ENCODE data around the gene ATP2C1. TPM values are rescaled to one million over a fixed set of nuclear protein-coding genes. Genes with fewer than 3 reads are reported as not detected.

Gene ATP2C1
- total and polyA plus RNA-seq, 2 experiments from 2014 or later: 31.5 to 99.4 TPM

DNA sequence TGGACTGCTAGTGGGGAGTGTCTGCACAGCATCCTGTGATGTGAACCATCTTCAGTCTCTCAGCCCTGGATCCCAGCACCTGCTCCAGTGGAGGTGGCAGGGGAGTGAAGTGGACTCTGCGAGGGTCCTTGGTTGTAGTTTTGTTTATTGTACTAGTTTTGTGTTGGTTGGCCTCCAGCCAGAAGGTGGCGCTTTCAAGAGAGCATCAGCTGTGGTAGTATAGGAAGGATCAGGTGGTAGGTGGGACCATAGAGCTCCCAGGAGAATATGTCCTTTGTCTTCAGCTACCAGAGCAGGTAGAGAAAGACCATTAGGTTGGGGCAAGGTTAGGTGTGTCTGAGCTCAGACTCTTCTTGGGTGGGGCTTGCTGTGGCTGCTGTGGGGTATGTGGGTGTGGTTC, 153.7 kb downstream of the ATP2C1 start:
- Histone ChIP-seq H3K4me2 (no peak overlapping the region), H2AFZ (no peak overlapping the region), H3K9me2 (replicated peaks; ENCODE audit: insufficient read depth) (no peaks in the 10 kb centered on the region), H3K27me3 (no peaks in the 10 kb centered on the region), H3K4me1 (ENCODE audit: insufficient read depth) (no peaks in the 10 kb centered on the region), H3K79me2 (no peaks in the 10 kb centered on the region), H4K20me1 (ENCODE audit: insufficient read depth, poor library complexity, severe bottlenecking) (no peaks in the 10 kb centered on the region), H3K4me3 (no peak overlapping the region), H3K9me3 (ENCODE audit: low read depth) (no peaks in the 10 kb centered on the region), H3K27ac (no peak overlapping the region), H3K36me3 (replicated peaks; ENCODE audit: insufficient read depth, low read depth) (no peaks in the 10 kb centered on the region)
- TF ChIP-seq EZH2phosphoT487 (IDR thresholded peaks at IDR 0.05; ENCODE audit: low read depth, severe bottlenecking, unreplicated experiment) (no peak), EZH2 (IDR thresholded peaks at IDR 0.05; ENCODE audit: borderline replicate concordance) (no peak)
- no peak for DNase-seq (ENCODE audit: low spot score)
- 97% methylated on average over 2 of the region's 2 CpGs for WGBS (ENCODE audit: low lambda C conversion rate, missing lambda C conversion rate)

GRCh38 chr3:131048030-131048429, 154.1 kb downstream of the ATP2C1 start:
- Histone ChIP-seq H3K79me2 (no peaks in the 10 kb centered on the region), H3K9me3 (ENCODE audit: low read depth) (no peaks in the 10 kb centered on the region), H3K27ac (no peak overlapping the region), H3K4me3 (no peak overlapping the region), H2AFZ (no peak overlapping the region), H3K4me2 (no peak overlapping the region), H3K36me3 (replicated peaks; ENCODE audit: insufficient read depth, low read depth) (no peaks in the 10 kb centered on the region), H4K20me1 (ENCODE audit: insufficient read depth, poor library complexity, severe bottlenecking) (no peaks in the 10 kb centered on the region), H3K27me3 (no peaks in the 10 kb centered on the region), H3K9me2 (replicated peaks; ENCODE audit: insufficient read depth) (no peaks in the 10 kb centered on the region), H3K4me1 (ENCODE audit: insufficient read depth) (no peaks in the 10 kb centered on the region)
- 65% methylated on average over 7 of the region's 7 CpGs for WGBS (ENCODE audit: low lambda C conversion rate, missing lambda C conversion rate)
- DNase-seq (ENCODE audit: low spot score): no peak
- TF ChIP-seq CTCF (IDR thresholded peaks at IDR 0.05; ENCODE audit: poor library complexity) (no peak), EZH2phosphoT487 (IDR thresholded peaks at IDR 0.05; ENCODE audit: low read depth, severe bottlenecking, unreplicated experiment) (no peak), EZH2 (IDR thresholded peaks at IDR 0.05; ENCODE audit: borderline replicate concordance) (no peak)

GRCh38 chr3:131050001-131050400, 156.1 kb downstream of the ATP2C1 start:
- WGBS (ENCODE audit: low lambda C conversion rate, missing lambda C conversion rate): 80% methylated on average over 3 of the region's 3 CpGs
- H3K9me3 ChIP-seq (ENCODE audit: low read depth): no peaks in the 10 kb centered on the region
- no peaks in the 10 kb centered on the region for H3K9me2 ChIP-seq (replicated peaks; ENCODE audit: insufficient read depth)
- no peaks in the 10 kb centered on the region for H4K20me1 ChIP-seq (ENCODE audit: insufficient read depth, poor library complexity, severe bottlenecking)
- H3K36me3 ChIP-seq (replicated peaks; ENCODE audit: insufficient read depth, low read depth): no peaks in the 10 kb centered on the region
- H3K4me3 ChIP-seq: no peak overlapping the region
- H3K79me2 ChIP-seq: no peaks in the 10 kb centered on the region
- no peak overlapping the region for H3K4me2 ChIP-seq
- no peaks in the 10 kb centered on the region for H3K27me3 ChIP-seq
- no peaks in the 10 kb centered on the region for H3K4me1 ChIP-seq (ENCODE audit: insufficient read depth)
- no peak overlapping the region for H2AFZ ChIP-seq
- no peak overlapping the region for H3K27ac ChIP-seq
- no peak for TF ChIP-seq EZH2phosphoT487 (IDR thresholded peaks at IDR 0.05; ENCODE audit: low read depth, severe bottlenecking, unreplicated experiment)
- DNase-seq (ENCODE audit: low spot score): no peak

DNA sequence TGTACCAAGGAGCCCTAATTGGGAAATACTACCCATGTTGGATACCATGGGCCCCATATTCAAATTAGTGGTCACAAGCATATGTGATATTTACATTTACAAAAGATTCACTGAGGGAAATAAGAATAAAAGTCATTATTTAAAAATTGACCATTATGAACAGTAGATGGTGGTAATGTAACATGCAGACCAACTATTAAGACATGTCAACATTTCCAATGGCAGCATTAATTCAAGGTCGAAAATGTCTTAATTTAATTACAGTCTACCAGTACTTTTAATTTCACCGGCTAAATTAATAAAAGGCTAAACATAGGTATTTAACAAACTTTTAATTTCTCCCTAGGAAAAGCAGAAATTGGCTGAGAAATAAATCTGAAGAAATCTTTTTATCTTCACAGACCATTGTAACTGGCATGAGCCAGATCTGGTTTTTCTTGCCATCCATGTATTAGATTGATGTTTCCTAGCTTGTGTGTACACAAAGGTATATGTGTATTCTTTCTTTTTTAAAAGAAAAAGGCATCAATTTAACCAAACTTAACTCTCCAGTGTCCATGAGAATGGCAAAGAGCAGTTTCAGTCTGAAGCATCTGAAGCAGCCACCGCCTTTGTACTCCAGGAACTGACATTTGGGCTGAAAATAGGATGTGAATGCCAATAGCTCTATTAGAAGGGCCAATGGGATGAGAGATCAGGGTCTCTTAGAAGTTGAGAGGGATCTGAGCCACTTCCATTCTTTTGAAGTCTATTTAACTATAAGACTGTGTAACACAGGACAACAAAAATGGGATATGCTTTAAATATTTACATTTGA, 159.4 kb downstream of the ATP2C1 start:
- Histone ChIP-seq H3K27me3 (no peaks in the 10 kb centered on the region), H3K79me2 (no peaks in the 10 kb centered on the region)

More for the DNA sequence above, 159.4 kb downstream of the ATP2C1 start:
- TF ChIP-seq EZH2phosphoT487 (IDR thresholded peaks at IDR 0.05; ENCODE audit: low read depth, severe bottlenecking, unreplicated experiment): no peak
- TF ChIP-seq CTCF (IDR thresholded peaks at IDR 0.05; ENCODE audit: poor library complexity): peak; percentile 33
- no peak for TF ChIP-seq EZH2 (IDR thresholded peaks at IDR 0.05; ENCODE audit: borderline replicate concordance)
- no peak for DNase-seq (ENCODE audit: low spot score)
- H3K9me3 ChIP-seq (ENCODE audit: low read depth): no peaks in the 10 kb centered on the region
- H2AFZ ChIP-seq: no peak overlapping the region
- H3K4me1 ChIP-seq (ENCODE audit: insufficient read depth): no peaks in the 10 kb centered on the region
- 94% methylated on average over 3 of the region's 3 CpGs for WGBS (ENCODE audit: low lambda C conversion rate, missing lambda C conversion rate)
- H3K4me3 ChIP-seq: no peak overlapping the region
- H3K4me2 ChIP-seq: no peak overlapping the region
- no peaks in the 10 kb centered on the region for H4K20me1 ChIP-seq (ENCODE audit: insufficient read depth, poor library complexity, severe bottlenecking)
- H3K27ac ChIP-seq: no peak overlapping the region
- no peaks in the 10 kb centered on the region for H3K9me2 ChIP-seq (replicated peaks; ENCODE audit: insufficient read depth)
- H3K36me3 ChIP-seq (replicated peaks; ENCODE audit: insufficient read depth, low read depth): no peaks in the 10 kb centered on the region

Small RNA genes within 50 kb of the gene (small RNA-seq; reads per million reads assigned to genes)
- not detected for gene RF00019

Other genes with a start within 250 kb of the ATP2C1 start
- gene PIK3R4, start 147.3 kb upstream of the ATP2C1 start, total RNA-seq: 33.3 and 34.9 TPM in 2 replicates
- 17.0 and 17.1 TPM in 2 replicates for gene PIK3R4, start 147.3 kb upstream of the ATP2C1 start, polyA plus RNA-seq
- 5.1 and 6.5 TPM in 2 replicates for gene ASTE1, start 132.7 kb downstream of the ATP2C1 start, total RNA-seq
- gene ASTE1, start 132.7 kb downstream of the ATP2C1 start, polyA plus RNA-seq: 4.3 and 5.3 TPM in 2 replicates
- 5.5 and 13.7 TPM in 2 replicates for gene NEK11, start 132.8 kb downstream of the ATP2C1 start, total RNA-seq
- gene NEK11, start 132.8 kb downstream of the ATP2C1 start, polyA plus RNA-seq: 3.5 and 3.9 TPM in 2 replicates

Measured in hepatocyte (in vitro differentiated cells).